OCI-LY7 (cell line): ENCODE data around the gene TMEM41B.
"Not testable (repeated sequence)": the region's sequence is repeated elsewhere in the genome, so short reads cannot be mapped to it uniquely, and the experiment has no call there.

Experiments
- EZH2phosphoT487 ChIP-seq: fragments of 200-600 bp; sonication (generic); IDR thresholded peaks from 2 replicates; pipeline ENCODE4 v1.6.1; 2018; ENCODE audit warnings: low read depth, borderline replicate concordance, mild to moderate bottlenecking, mixed run types, antibody characterized with exemption, low read length, moderate library complexity, mixed read lengths
- TF ChIP-seq, protein P1 (sequence below): fragments of 200-600 bp; sonication (generic); conservative IDR thresholded peaks from 2 replicates; pipeline ENCODE4 v1.5.1; 2014; ENCODE audit warnings: mild to moderate bottlenecking, antibody characterized with exemption, low read length, moderate library complexity, mixed read lengths

DNA sequence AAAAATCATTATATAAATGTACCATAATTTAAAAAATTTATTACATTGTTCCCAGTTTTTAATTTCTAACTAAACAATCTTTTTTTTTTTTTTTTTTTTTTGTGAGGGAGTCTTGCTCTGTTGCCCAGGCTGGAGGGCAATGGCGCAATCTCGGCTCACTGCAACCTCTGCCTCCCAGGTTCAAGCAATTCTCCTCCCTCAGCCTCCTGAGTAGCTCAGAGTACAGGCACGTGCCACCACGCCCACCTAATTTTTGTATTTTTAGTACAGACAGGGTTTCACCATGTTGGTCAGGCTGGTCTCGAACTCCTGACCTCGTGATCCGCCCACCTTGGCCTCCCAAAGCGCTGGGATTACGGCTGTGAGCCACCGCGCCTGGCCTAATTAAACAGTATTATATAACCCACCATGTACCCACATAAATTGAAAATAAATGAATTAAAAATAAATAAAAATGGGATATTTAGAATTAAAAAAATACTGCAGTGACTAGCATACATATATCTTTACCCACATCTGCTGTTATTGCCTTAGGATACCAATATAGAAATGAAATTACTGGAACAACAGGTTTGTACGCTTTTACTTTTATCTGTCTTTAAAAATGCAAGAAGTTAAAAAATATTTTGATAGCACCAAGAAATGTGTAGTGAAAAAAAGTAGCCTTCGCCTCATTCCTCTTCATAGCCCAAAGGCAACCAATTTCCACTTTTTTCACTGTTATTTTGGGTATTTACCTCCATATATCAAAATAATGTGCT lies 46.6 kb upstream of the TMEM41B start:
- TF ChIP-seq, protein P1, sequence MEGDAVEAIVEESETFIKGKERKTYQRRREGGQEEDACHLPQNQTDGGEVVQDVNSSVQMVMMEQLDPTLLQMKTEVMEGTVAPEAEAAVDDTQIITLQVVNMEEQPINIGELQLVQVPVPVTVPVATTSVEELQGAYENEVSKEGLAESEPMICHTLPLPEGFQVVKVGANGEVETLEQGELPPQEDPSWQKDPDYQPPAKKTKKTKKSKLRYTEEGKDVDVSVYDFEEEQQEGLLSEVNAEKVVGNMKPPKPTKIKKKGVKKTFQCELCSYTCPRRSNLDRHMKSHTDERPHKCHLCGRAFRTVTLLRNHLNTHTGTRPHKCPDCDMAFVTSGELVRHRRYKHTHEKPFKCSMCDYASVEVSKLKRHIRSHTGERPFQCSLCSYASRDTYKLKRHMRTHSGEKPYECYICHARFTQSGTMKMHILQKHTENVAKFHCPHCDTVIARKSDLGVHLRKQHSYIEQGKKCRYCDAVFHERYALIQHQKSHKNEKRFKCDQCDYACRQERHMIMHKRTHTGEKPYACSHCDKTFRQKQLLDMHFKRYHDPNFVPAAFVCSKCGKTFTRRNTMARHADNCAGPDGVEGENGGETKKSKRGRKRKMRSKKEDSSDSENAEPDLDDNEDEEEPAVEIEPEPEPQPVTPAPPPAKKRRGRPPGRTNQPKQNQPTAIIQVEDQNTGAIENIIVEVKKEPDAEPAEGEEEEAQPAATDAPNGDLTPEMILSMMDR, result not testable (repeated sequence)
- not testable (repeated sequence) for TF ChIP-seq EZH2phosphoT487
